ENCODE results near the gene C10orf105. TPM values are rescaled to one million over a fixed set of nuclear protein-coding genes. Genes with fewer than 3 reads are reported as not detected.

The C10orf105 gene
- total RNA-seq, 2 donors from 2014 or later: 0.14 TPM; not detected in 1

DNA sequence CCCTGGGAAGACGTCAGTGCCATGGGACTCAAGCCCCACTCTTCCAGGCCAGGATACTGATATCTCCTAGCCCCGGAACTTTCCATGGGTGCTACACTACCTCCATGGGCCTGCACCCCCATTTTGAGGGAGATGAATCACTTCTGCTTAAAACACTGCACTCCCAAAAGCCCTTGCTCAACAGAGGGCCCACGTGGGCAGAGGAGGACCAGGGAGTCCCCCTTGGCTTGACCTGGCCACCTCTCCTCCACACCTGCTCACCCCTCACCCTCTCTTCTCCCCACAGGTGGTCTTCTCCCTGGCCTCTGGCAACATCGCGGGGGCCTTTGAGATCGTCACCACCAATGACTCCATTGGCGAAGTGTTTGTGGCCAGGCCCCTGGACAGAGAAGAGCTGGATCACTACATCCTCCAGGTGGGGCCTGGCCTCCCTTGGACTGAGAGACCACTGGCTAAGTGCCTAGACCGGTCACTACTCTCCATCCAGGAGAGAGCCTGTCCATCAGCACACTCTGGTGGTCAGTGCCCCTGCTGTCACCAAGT, 19.9 kb upstream of the C10orf105 start:
- Histone ChIP-seq H3K4me3 (no peak overlapping the region), H3K27me3 (replicated peaks; ENCODE audit: insufficient read depth) (no peaks in the 10 kb centered on the region), H3K36me3 (no peaks in the 10 kb centered on the region), H3K9me3 (no peaks in the 10 kb centered on the region), H3K4me1 (ENCODE audit: control insufficient read depth in 1 of 2, low read depth in 2 of 2) (peaks cover 0 to 2% of the 10 kb centered on the region in 2 donors), H3K27ac (no peak overlapping the region)
- no peak for ATAC-seq (ENCODE audit: insufficient number of reproducible peaks, low FRiP score, low read depth)
- DNase-seq (ENCODE audit: low spot score): no peak
- TF ChIP-seq, protein P1, sequence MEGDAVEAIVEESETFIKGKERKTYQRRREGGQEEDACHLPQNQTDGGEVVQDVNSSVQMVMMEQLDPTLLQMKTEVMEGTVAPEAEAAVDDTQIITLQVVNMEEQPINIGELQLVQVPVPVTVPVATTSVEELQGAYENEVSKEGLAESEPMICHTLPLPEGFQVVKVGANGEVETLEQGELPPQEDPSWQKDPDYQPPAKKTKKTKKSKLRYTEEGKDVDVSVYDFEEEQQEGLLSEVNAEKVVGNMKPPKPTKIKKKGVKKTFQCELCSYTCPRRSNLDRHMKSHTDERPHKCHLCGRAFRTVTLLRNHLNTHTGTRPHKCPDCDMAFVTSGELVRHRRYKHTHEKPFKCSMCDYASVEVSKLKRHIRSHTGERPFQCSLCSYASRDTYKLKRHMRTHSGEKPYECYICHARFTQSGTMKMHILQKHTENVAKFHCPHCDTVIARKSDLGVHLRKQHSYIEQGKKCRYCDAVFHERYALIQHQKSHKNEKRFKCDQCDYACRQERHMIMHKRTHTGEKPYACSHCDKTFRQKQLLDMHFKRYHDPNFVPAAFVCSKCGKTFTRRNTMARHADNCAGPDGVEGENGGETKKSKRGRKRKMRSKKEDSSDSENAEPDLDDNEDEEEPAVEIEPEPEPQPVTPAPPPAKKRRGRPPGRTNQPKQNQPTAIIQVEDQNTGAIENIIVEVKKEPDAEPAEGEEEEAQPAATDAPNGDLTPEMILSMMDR (IDR thresholded peaks at IDR 0.05): no peak

DNA sequence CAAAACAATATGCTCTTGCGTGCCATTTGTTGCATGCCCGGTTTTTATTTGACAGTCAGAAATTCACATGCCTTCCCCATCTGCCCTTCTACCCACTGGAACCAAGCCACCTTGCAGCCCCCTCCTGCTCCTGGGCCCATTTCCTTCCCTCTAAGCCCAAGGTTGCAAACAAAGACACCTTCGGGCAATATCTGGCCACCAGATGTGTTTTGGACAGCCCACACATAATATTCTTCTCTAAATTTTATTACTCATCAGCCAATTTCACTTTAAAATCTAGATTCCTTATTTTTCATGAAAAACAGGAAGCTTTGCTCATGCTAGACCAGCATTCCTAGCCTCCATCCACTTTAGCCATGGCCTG, 18.2 kb upstream of the C10orf105 start:
- no peak for ATAC-seq (ENCODE audit: insufficient number of reproducible peaks, low FRiP score, low read depth)
- Histone ChIP-seq H3K27me3 (replicated peaks; ENCODE audit: insufficient read depth) (no peaks in the 10 kb centered on the region), H3K4me3 (no peak overlapping the region), H3K9me3 (no peaks in the 10 kb centered on the region), H3K27ac (no peak overlapping the region), H3K4me1 (ENCODE audit: control insufficient read depth in 1 of 2, low read depth in 2 of 2) (peaks cover 0 to 2% of the 10 kb centered on the region in 2 donors), H3K36me3 (no peaks in the 10 kb centered on the region)
- no peak for DNase-seq (ENCODE audit: low spot score)
- TF ChIP-seq, protein P1 (IDR thresholded peaks at IDR 0.05): no peak

GRCh38 chr10:71737001-71737833, 17.6 kb upstream of the C10orf105 start:
- ATAC-seq (ENCODE audit: insufficient number of reproducible peaks, low FRiP score, low read depth) (no peak), DNase-seq (ENCODE audit: low spot score) (no peak)
- Histone ChIP-seq H3K9me3 (no peaks in the 10 kb centered on the region), H3K4me3 (no peak overlapping the region), H3K27ac (peak overlapping the region in 1 of 2 donors; percentile 16), H3K4me1 (ENCODE audit: control insufficient read depth in 1 of 2, low read depth in 2 of 2) (peaks cover 0 to 2% of the 10 kb centered on the region in 2 donors), H3K27me3 (replicated peaks; ENCODE audit: insufficient read depth) (no peaks in the 10 kb centered on the region), H3K36me3 (no peaks in the 10 kb centered on the region)
- TF ChIP-seq, protein P1 (IDR thresholded peaks at IDR 0.05): no peak

GRCh38 chr10:71736570-71736952, 17.0 kb upstream of the C10orf105 start:
- Histone ChIP-seq H3K36me3 (no peaks in the 10 kb centered on the region), H3K27me3 (replicated peaks; ENCODE audit: insufficient read depth) (no peaks in the 10 kb centered on the region), H3K4me3 (no peak overlapping the region), H3K27ac (peak overlapping the region in 1 of 2 donors; percentile 16), H3K4me1 (ENCODE audit: control insufficient read depth in 1 of 2, low read depth in 2 of 2) (peaks cover 0 to 2% of the 10 kb centered on the region in 2 donors), H3K9me3 (no peaks in the 10 kb centered on the region)
- no peak for ATAC-seq (ENCODE audit: insufficient number of reproducible peaks, low FRiP score, low read depth)
- TF ChIP-seq, protein P1 (IDR thresholded peaks at IDR 0.05): no peak
- DNase-seq (ENCODE audit: low spot score): no peak

- Histone ChIP-seq H3K4me3 (no peak overlapping the region), H3K9me3 (no peaks in the 10 kb centered on the region), H3K4me1 (ENCODE audit: control insufficient read depth in 1 of 2, low read depth in 2 of 2) (peaks cover 0 to 2% of the 10 kb centered on the region in 2 donors), H3K27me3 (replicated peaks; ENCODE audit: insufficient read depth) (no peaks in the 10 kb centered on the region), H3K27ac (no peak overlapping the region), H3K36me3 (no peaks in the 10 kb centered on the region)
- DNase-seq (ENCODE audit: low spot score) (no peak), ATAC-seq (ENCODE audit: insufficient number of reproducible peaks, low FRiP score, low read depth) (no peak)
- TF ChIP-seq, protein P1 (IDR thresholded peaks at IDR 0.05): no peak
These were observed 16.4 kb upstream of the C10orf105 start for GRCh38 chr10:71735709-71736569.
